DND-41 (cell line): Measurements from ENCODE around the gene DAW1.

Experiments used
- ATAC-seq: fragments of 200-7000 bp; cut with Tn5 transposase; 3 replicates; pipeline ENCODE4 v1.9.1; 2021; ENCODE audit warnings: low read depth; ENCODE audit not compliant: insufficient read depth
- DNase-seq: peaks from one replicate; pipeline ENCODE4 v3.0.0-alpha.2; 2020
- H2AFZ ChIP-seq: 2 replicates; pipeline ENCODE4 v1.6.0; 2012; ENCODE audit warnings: low read depth, low read length
- H3K27ac ChIP-seq: 2 replicates; pipeline ENCODE4 v1.5.1; 2012; ENCODE audit warnings: low read length, inconsistent platforms
- H3K27me3 ChIP-seq: fragments of 200-600 bp; sonication (generic); 2 replicates; pipeline ENCODE4 v1.6.0; 2012; ENCODE audit warnings: low read length, mild to moderate bottlenecking, inconsistent platforms; ENCODE audit not compliant: insufficient read depth, poor library complexity
- H3K36me3 ChIP-seq: 2 replicates; pipeline ENCODE4 v1.5.1; 2012; ENCODE audit warnings: low read length, inconsistent platforms; ENCODE audit not compliant: insufficient read depth
- H3K4me1 ChIP-seq: 2 replicates; pipeline ENCODE4 v1.5.1; 2012; ENCODE audit warnings: mild to moderate bottlenecking, low read length; ENCODE audit not compliant: insufficient read depth
- H3K4me2 ChIP-seq: 2 replicates; pipeline ENCODE4 v1.6.0; 2012; ENCODE audit warnings: mild to moderate bottlenecking, moderate library complexity, low read length, inconsistent platforms; ENCODE audit not compliant: insufficient read depth
- H3K4me3 ChIP-seq, 2 experiments: fragments of 200-600 bp in 1 of 2; shearing (Covaris generic) in 1 of 2; 2 replicates each; pipeline ENCODE4 v1.5.1; 2012 to 2016; ENCODE audit warnings: inconsistent platforms in 2 of 2, low read length in 2 of 2, mild to moderate bottlenecking in 2 of 2, low read depth in 1 of 2, moderate library complexity in 1 of 2
- H3K79me2 ChIP-seq: 2 replicates; pipeline ENCODE4 v1.6.0; 2012; ENCODE audit warnings: low read length, inconsistent platforms; ENCODE audit not compliant: insufficient read depth
- H3K9ac ChIP-seq: 2 replicates; pipeline ENCODE4 v1.6.0; 2012; ENCODE audit warnings: low read depth, mild to moderate bottlenecking, inconsistent platforms, low read length, moderate library complexity
- H3K9me3 ChIP-seq: 2 replicates; pipeline ENCODE4 v1.5.1; 2012; ENCODE audit warnings: low read length, moderate library complexity, mild to moderate bottlenecking, inconsistent platforms; ENCODE audit not compliant: insufficient read depth, severe bottlenecking
- H4K20me1 ChIP-seq: 2 replicates; pipeline ENCODE4 v1.6.0; 2012; ENCODE audit warnings: low read length; ENCODE audit not compliant: insufficient read depth
- EZH2 ChIP-seq: IDR thresholded peaks from 3 replicates; pipeline ENCODE4 v1.6.1; 2012; ENCODE audit warnings: borderline replicate concordance, low read depth, mild to moderate bottlenecking, moderate library complexity, low read length, inconsistent platforms; ENCODE audit not compliant: severe bottlenecking
- TF ChIP-seq, protein P1 (sequence below): IDR thresholded peaks from 2 replicates; pipeline ENCODE4 v1.5.1; 2012; ENCODE audit warnings: borderline replicate concordance, low read length, moderate library complexity, mild to moderate bottlenecking; ENCODE audit not compliant: poor library complexity, severe bottlenecking; ENCODE audit errors: extremely low read depth

Gene DAW1

DNA sequence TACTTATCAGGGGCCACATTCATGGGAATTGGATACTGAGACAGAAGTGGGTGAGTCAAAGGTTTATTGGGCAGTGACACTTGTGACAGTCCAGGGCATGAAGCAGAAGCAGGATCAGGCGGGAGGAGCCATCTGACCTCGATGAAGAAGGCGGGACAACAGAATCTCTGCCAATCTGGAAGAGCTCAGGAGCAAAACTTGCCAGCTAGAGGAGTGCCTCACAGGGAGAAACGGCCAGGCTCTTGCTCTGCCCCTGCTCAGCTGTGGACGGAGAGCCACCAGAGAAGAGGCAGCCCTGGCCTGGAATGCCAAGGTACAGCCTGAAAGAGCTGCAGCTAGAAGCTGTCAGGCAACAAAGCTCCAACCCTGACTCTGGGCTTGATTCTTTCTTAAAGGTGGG lies 16.9 kb downstream of the DAW1 start:
- no peaks in the 10 kb centered on the region for H3K4me1 ChIP-seq
- TF ChIP-seq EZH2 = no peak
- TF ChIP-seq, protein P1, sequence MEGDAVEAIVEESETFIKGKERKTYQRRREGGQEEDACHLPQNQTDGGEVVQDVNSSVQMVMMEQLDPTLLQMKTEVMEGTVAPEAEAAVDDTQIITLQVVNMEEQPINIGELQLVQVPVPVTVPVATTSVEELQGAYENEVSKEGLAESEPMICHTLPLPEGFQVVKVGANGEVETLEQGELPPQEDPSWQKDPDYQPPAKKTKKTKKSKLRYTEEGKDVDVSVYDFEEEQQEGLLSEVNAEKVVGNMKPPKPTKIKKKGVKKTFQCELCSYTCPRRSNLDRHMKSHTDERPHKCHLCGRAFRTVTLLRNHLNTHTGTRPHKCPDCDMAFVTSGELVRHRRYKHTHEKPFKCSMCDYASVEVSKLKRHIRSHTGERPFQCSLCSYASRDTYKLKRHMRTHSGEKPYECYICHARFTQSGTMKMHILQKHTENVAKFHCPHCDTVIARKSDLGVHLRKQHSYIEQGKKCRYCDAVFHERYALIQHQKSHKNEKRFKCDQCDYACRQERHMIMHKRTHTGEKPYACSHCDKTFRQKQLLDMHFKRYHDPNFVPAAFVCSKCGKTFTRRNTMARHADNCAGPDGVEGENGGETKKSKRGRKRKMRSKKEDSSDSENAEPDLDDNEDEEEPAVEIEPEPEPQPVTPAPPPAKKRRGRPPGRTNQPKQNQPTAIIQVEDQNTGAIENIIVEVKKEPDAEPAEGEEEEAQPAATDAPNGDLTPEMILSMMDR = no peak
- no peaks in the 10 kb centered on the region for H3K9me3 ChIP-seq
- H4K20me1 ChIP-seq = no peaks in the 10 kb centered on the region
- no peak overlapping the region for H3K4me3 ChIP-seq
- H3K27ac ChIP-seq = no peak overlapping the region
- no peak for ATAC-seq
- DNase-seq = no peak
- no peak overlapping the region for H3K4me2 ChIP-seq
- no peak overlapping the region for H2AFZ ChIP-seq
- H3K79me2 ChIP-seq = no peaks in the 10 kb centered on the region
- H3K36me3 ChIP-seq = no peaks in the 10 kb centered on the region
- H3K27me3 ChIP-seq = no peaks in the 10 kb centered on the region
- H3K9ac ChIP-seq = no peak overlapping the region

DNA sequence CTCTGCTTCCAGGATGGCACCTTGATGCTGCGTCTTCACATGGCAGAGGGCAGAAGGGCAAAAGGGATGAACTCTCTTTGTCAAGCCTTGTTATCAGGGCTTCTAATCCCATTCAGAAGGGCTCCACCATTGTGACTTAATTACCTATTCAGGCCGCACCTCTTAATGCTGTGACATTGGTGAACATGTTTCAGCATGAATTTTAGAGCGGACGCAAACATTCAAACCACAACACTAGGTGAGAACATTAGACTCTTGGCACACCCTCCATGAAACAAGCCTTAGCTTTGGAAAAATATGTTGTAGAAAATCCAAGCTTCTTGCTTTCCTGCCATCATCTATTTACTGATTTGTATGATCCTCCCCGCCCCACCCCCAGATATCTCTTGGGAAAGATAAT lies 17.9 kb downstream of the DAW1 start:
- H3K4me3 ChIP-seq = no peak overlapping the region
- H3K36me3 ChIP-seq = no peaks in the 10 kb centered on the region
- no peaks in the 10 kb centered on the region for H3K27me3 ChIP-seq
- H3K27ac ChIP-seq = no peak overlapping the region
- no peak overlapping the region for H3K9ac ChIP-seq
- TF ChIP-seq EZH2 = no peak
- TF ChIP-seq, protein P1 = no peak
- no peaks in the 10 kb centered on the region for H3K4me1 ChIP-seq
- H3K4me2 ChIP-seq = no peak overlapping the region
- no peaks in the 10 kb centered on the region for H3K79me2 ChIP-seq
- no peak for ATAC-seq
- no peak overlapping the region for H2AFZ ChIP-seq
- H4K20me1 ChIP-seq = no peaks in the 10 kb centered on the region
- no peak for DNase-seq
- no peaks in the 10 kb centered on the region for H3K9me3 ChIP-seq

DNA sequence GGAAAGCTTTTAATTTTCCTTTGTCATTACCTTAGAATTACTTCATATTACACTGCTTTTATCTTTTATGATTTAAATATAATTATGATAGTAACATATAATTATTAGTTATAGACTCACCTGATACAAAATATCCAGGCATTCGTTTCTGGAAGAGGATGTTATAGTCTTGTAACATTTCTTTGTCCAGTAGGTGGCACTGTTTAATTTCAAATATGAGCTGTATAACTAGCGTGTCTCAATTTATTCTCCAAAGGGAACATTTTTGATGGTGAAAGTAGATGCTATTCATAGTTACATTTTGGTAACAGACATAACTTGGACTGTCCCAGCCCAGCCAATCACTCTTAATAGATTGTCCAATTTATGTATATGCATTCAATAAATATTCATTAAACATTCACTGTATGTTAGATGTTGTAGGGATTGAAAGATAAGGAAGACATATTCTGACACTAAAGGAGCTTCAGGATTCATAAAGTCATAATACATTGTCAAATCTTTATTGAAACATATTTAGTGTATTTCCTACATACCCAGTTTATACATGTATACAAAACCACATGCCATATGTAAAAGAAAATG lies 19.2 kb downstream of the DAW1 start:
- ATAC-seq = peak; percentile 74; the same call in 2 of the 3 replicates
- no peak overlapping the region for H3K27ac ChIP-seq
- no peak for TF ChIP-seq EZH2
- TF ChIP-seq, protein P1 = peak; percentile 68
- DNase-seq = no peak
- H3K9ac ChIP-seq = no peak overlapping the region
- H3K27me3 ChIP-seq = no peaks in the 10 kb centered on the region
- no peak overlapping the region for H2AFZ ChIP-seq
- H3K9me3 ChIP-seq = no peaks in the 10 kb centered on the region
- H3K79me2 ChIP-seq = no peaks in the 10 kb centered on the region
- no peaks in the 10 kb centered on the region for H3K4me1 ChIP-seq
- no peaks in the 10 kb centered on the region for H3K36me3 ChIP-seq
- H3K4me2 ChIP-seq = no peak overlapping the region
- no peak overlapping the region for H3K4me3 ChIP-seq
- H4K20me1 ChIP-seq = no peaks in the 10 kb centered on the region
